ENCODE results near the gene FBXO3.

- TF ChIP-seq CTCF (IDR thresholded peaks at IDR 0.05 in 2 of 3, conservative IDR thresholded peaks at IDR 0.05 in 1 of 3; ENCODE audit: borderline replicate concordance in 1 of 3, insufficient read depth in 1 of 3, low read depth in 2 of 3, low read length in 2 of 3) (no peak), REST (IDR thresholded peaks at IDR 0.05; ENCODE audit: low read depth) (no peak), EZH2 (IDR thresholded peaks at IDR 0.05) (no peak), POLR2A (IDR thresholded peaks at IDR 0.05; ENCODE audit: borderline replicate concordance, extremely low read depth, insufficient read depth, insufficient read length) (no peak)
Observed at GRCh38 chr11:33706966-33707365, 67.4 kb downstream of the FBXO3 start.
